Activated CD4-positive, alpha-beta T cell treated with anti-CD3 and anti-CD28 coated beads, Interleukin-2, Interleukin-6, amounts not matched to agents 100 ng/mL and 50 ng/mL, durations not matched to agents 16 hours and 8 hours (primary cell): ENCODE measurements around the gene KCNJ4.

ENCODE experiments used
- DNase-seq: peaks from one replicate; pipeline ENCODE4 v3.0.0-alpha.2; 2020

KCNJ4 gene

DNA sequence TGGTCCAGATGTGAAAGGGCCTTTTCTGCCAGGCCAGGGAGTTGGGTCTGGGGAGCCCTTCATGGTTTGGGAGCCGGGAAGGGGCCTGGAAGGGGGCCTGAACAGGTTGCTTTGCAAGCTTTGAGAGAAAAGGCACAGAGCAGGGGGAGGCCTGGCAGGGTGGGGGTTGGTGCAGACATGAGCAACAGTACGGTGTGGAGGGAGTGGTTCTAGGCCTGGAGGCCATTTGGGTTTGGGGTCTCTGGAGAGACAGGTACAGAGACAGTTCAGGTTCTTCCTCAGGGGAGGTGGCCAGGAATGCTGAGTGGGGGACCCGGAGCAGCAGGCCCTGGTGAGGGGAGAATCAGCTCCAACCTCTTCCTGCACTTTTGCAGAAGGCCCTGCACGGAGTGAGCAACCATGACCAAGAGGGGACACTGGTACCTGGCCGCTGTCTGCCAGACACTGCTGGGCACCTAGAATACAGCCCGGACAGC is 14.3 kb upstream of the KCNJ4 start:
- no peak for DNase-seq

DNA sequence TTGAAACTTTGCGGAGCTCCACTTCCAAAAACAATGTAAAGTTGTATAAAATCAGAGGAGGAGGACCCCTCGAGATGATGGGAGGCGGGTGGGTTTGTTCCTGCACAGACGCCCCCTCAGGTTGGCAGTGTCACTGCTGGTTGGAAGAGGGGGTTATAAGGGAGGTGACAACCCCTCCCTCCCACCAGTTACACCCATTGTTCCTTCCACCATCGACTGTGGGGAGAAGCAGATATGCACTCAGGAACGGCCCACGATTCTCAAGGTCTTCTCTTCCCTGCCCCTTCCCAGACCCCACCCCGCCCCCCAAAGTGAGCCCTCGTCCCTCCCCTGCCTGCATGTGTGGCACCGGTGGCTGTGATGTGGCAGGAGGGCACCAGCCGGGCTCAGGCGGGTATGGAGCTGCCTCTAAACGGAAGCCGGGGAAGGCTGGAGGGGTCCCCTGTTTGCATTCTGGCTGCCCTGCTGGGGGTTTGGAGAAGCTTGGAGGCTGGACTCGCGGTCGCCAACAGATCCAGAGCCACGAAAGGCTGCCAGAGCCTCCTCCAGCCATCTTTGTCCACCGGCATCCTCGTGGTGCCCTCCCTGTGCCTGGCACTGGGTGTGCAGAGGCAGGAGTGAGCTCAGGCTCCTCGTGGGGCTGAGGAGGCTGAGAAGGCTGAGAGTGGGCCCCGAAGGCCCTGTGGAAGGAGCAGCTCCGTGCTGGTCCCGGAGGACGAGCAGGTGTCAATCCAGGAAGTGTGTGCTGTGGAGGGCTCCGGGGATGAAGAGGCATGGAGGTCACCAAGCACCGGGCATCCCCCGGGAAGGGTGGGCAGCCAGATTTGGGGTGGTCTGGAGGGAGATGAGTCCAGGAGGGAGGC is 13.7 kb upstream of the KCNJ4 start:
- DNase-seq, result no peak

DNA sequence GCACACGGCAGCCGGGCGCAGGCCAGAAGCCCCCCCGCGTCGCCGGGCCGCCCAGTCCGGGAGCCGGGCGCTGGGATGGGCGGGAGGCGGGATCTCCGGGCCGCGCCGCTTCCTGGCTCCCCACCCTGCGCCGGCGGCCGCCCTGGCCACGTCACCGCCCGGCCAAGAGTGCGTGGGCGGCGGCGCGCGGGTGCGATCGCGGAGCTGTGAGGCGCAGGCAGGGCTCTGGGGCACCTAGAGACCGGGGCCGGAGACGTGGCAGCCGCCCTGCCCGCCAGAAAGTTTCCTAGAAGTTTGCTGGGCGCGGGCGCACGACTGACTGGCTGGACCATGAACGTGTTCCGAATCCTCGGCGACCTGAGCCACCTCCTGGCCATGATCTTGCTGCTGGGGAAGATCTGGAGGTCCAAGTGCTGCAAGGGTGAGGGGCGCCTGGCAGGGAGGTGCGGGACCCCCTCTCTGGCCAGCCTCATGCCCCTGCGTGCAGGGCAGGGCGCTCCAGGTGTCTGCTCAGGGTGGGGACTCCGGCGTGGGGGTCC is 13.0 kb upstream of the KCNJ4 start, which contains the start of gene KDELR3:
TSS of gene KDELR3 (plus strand) at position 193 of the 539 bp plus-strand sequence. CDS start at position 331, 138 bp downstream.
- DNase-seq, result peak; percentile 66

DNA sequence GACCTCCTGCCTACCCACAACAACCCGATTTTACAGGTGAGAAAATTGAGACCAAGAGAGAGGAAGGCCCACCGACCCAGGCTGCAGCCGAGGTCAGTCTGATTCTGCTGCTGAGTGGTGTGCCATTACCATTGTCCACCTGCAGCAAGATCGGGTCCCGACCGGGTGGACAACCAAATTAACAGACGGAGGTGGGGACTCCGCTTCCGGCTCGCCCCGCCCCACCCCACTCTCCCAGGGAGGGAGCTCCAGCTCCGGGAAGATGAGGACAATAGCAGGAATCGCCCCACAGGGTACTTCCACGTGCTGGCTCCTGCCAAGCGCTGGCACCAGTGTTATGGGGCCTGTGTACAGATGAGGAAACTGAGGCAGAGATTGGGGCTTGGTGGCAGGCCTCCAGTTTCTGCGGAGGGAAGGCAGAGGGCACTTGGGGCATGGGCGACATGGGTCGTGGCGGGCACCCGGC is 12.5 kb upstream of the KCNJ4 start:
- DNase-seq, result no peak

DNA sequence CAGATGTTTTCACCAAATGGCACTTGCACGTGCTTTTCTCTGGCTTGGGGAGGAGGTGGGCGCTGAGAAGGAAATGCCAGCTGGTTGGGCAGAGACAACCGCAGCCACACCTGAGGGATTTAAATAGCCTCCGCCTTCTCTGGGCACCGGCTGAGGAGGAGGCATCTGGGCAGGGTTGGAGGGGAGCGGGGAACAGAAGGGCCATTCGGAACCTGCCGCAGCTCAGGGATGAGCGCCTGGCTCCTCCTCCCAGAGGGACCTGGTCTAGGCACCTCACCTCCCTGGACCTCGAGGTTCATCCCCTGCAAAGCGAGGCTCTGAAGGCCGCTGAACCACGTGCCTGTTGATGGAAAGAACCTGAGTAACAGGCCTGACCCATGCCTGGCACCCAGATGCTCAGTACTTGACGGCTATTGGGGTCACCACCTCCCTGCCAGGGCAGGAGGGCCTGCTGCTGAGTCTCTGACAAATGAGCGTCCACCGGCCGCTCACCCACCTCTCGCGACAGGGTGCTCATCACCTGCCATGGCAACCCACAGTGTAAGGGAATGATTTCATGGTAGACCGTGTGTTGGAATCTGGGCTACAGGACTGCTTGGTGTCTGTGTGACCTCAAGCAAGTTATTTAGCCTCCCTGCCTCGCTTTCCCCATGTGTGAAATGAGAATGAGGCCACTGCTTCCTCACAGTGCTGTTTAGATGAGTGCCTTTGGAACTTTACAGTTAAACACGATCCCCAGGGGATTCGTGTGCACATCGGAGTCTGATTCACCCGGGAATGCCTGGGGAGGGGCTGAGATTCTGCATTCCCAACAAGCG is 10.9 kb upstream of the KCNJ4 start:
- DNase-seq, result no peak

DNA sequence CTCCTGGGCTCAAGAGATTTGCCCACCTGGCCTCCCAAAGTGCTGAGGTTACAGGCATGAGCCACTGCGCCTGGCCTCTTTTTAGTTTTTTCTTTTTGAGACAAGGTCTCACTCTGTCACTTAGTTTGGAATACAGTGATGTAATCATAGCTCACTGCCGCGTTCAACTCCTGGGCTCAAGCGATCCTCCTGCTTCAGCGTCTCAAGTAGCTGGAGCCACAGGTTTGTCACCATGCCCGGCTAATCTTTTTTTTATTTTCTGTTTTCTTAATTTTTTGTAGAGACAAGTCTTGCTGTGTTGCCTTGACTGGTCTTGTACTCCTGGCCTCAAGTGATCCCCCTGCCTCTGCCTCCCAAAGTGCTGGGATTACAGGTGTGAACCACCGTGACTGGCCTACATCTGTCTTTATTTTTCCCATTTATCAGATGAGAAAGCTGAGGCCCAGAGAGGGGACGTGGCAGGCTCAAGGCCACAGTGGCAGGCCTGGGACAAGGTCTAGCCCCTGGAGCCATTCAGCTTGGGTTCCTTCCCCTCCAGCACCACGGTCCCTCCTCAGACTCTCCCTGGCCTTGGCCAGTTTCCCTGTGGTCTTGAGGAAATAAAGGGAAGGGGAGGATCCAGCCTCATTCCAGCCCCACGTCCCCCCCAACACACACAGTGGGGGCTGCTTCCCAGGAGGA is 10.1 kb upstream of the KCNJ4 start:
- DNase-seq, result no peak

DNA sequence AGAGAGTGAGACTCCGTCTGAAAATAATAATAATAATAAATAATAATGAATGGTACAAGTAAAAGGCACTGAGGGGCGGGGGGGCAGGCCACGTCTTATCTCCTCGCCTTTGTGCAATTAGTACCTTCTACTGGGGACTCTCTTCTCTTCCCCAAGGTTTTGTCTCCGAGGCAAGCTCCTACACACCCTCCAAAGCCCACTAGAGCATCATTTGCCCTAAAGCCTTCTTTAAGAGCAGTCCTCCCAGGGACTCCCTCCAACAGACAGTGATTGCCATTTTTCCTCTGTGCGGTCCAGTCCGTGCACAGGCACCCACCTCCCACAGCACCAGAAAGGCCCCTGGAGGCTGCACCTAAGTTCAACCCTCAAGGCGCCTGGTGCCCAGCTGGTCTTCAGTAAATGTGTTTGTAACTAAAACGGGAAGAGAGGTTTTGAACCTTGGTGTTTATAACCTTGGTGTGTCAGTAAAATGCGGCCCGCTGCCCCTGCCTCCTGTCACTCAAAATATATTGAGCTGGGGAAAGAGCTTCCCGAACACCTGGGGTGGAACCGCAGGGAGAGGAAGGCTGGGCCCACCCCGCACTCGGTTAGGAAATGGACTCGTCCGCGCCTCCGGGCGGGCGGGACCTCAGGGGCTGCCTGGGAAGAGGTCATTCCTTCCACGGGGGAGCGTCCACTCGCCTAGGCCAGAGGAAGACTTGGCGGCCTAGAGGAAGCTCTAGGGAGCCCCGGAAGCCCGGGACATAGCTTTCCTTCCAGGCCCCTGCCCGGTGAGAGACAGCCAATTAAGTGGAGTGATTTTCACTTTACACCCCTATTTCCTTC is 8.2 kb upstream of the KCNJ4 start:
- no peak for DNase-seq

DNA sequence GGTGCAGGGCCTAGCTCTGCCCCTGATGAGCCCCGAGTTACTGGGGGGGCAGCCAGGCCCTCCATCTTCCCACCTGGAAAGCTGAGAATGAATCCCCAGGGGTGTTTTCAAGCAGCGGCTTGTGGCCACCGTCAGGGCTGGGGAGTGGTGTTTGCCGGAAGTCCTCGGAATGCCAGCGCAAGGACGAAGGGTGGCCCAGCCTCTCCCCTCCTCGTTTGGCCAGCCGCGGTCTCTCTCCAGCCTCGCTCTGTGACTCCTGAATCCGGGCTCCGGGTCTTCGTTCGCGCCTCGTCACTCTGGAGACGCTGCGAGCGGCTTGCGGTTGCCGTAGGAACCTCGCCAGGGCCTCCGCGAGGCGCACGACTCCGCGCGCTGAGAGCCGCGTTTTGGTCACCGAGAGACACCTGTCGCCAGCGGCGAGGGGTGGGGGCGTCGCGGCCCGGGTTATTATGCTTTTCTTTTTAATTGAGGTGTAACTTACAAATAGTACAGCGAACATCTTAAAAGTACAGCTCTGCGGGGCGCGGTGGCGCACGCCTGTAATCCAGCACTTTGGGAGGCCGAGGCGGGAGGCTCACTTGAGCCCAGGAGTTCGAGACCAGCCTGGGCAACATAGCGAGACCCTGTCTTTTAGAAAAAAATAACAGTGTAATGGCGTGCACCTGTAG is 6.5 kb upstream of the KCNJ4 start:
- peak; percentile 73 for DNase-seq

DNA sequence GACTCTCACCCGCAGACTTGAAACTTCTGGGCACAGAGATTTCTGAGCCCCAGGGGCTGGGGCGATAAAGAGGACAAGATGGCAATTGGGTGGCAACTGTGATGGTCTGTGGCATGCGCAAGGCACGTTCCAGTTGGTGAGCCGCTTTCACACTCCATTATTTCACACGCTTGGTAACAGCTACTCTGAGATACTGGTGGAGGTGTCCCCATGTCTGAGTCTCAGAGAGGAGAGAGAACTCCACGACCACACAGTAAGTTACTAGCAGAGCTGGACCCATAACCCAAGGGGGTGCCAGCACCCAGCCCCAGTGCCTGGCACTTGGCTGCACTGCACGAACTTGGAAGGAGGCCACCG is 6.0 kb upstream of the KCNJ4 start:
- DNase-seq, result no peak

DNA sequence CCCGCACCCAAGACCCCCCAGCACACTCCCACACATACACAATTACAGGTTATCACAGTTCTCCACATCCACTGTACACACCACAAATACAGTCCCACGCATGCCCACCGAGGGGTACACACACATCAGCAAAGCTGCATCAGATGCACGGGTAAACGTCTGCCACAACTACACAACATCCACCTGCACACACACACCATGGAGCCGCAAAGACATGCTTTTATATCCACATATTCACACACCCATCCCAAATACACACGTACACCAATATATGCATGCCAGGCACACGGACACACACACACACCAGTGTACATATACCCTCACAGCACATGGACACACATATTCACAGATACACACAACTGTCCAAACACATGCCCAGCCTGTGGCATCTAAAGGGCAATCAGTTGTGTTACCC is 5.4 kb upstream of the KCNJ4 start:
- DNase-seq, result no peak

DNA sequence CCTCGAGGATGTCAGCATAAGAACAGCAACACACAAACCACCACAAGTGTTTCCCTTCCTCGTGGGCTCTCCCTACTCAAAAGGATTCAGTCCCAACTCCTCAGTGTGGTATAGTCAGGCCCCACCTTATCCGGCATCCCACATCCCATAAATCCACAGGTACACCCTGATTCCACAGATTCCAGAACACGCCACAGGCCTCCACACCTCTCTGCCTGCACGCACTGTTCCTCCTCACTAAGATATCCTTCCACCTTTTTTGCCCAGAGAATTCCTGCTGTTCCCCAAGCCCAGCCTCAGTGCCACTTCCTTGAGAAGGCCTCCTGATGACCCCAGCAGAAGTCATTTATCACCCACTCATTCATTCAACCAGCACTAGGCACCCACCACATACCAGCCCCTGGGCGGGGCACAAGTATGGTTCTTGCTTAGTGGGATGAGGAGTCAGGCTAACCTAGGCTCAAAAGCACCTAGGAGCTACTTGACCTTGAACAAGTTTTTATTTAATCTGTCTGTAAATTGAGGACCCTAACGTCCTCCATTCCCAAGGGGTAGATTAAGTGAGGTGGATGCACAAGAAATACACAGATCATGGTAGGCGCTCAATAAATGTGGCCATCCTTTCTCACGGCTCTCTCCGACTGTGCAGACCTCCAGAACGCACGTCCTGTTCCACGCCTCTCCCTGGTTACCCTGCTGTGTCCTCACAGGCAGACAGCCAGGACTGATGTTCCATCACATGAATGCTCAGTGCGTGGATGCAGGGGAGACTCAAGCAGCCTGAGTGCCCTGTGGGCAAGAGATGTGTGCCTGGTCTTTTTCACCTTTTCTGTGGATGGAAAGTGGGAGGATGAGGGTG is 2.1 kb upstream of the KCNJ4 start:
- no peak for DNase-seq

DNA sequence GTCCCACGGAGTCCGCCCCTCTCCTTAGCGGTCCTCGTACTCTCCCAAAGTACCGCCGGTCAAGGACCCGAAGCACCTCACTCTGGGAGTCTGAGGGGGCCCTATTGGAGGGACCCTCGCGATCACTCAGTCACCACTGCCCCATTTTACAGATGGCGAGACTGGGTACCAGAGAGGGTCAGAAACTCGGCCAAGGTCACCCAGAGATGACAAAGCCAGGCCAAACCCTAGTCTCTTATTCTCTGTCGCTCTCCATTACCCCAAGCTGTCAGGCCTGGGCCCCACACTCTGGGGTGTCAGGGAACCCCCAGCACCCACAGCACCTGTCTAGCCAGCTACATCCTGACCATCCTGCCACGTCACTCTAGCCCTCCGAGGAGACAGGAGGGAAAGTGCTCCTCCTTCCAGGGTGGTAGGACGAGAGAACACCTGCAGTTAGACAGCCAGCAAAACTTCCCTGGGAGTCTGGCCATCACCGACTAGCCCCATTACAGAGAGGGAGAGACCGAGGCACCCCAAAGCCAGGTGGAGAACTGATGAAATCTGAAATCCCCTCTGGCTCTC is 1.4 kb upstream of the KCNJ4 start:
- no peak for DNase-seq

DNA sequence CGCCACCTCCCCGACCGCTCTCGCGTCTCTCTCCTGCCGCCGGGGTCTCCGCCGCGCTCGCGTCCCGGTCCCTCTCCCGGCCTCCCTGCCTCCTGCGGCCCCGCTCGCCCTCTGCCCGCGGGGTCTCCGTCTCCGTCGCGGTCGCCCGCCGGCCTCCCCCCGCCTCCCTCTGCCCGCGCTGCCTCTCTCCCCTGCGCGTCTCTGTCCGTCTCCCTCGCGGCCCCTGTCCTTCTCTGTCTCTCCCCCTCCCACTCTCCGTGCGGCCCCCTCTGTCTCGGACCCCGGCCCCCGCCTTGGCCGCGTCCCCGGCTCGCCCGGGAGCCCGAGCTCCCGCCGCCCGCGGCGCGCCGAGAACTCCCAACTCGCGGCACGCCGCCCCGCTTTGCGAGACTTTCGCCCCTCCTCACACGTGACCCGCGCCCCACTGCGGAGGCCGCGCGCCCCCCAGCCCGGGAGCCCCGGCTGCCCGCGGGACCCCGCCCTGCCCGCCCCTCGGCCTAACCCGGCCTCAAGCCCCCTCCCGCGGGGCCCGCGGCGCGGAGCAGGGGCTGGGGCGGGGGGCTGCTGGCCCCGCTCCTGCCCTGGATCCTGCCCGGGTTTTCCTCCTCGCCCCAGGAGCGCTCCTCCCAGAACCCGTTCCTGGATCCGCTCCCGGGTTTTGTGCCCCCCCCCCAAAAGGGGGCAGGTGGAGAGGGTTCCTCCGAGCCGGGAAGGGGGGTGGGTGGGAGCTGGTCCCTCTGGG is 702 bp upstream of the KCNJ4 start:
- DNase-seq, result no peak

DNA sequence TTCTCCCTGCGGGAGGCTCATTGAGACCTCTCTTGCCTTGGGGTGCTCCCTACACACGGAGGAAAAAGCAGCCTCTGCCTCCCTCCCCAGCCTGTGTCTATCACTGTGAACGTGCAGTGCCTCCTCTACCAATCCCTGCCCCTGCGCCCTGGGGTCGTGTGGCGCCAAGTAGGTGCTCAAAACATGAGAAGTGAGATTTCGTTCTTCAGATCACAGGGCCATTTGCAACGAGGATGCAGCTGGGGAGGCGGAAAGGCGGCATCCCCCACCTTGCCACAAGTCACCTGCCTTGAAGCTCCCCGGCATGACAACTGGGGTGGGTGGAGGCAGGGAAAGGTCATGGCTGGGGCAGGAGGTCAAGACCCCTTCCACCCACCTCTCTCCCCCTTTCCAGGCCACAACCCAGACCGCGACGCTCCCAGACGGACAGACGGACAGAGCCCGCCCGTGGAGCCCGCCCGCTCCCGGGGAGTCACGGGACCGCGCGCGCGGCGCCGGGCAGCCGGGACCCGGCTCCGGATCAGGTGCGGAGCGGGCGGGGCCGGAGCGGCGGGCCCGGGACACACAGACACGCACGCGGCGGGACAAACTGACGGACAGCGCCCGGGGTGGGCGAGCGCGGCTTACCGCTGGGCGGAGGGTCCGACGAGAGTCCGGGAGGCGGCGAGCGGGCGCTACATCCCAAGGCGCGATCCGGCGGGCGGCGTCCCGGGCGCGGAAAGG is 485 bp downstream of the KCNJ4 start:
- DNase-seq, result no peak

DNA sequence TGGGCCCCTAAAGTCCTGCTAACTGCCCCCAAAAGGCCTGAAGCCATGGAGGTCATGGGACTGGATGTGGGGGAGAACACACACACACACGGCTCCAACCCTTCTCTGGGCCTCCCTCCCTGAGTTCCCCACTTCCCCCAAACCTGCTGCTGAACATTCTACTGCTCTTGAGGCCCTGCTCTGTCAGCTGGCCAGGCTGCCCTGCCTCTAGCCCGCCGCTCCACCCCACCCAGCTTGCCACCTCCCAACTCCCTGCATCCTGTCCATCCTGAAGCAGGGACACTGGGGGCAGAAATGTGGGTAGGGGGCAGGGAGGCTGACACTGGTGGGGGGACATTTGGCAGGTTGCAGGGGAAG is 1.0 kb downstream of the KCNJ4 start:
- DNase-seq, result no peak

DNA sequence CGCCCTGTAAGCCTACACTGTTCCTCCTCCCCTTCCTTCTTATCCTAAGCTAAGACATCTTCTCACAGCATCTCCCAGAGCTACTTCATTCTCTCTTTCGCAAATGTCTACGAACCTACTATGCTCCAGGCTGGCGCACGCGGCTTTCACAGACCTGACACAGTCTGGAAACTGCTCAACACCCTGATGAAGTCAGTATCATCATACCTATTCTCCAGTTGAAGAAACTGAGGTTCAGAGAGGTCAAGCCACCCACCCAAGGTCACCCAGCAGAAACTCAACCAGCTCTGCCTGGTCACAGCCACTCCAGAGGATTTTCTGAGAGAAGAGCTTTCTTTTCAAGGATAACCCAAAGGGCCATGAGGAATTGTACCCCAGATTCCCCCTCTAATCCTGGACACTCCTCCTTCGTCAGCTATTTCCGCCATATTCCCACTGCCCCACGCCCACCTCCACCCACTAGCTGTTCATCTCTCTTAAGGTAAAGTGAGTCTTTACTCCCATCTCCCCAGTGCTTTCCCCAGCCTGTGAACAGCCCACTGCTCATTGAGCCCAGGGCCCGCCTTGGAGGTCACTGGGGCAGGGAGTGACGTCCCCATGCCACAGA is 1.8 kb downstream of the KCNJ4 start:
- DNase-seq, result no peak

DNA sequence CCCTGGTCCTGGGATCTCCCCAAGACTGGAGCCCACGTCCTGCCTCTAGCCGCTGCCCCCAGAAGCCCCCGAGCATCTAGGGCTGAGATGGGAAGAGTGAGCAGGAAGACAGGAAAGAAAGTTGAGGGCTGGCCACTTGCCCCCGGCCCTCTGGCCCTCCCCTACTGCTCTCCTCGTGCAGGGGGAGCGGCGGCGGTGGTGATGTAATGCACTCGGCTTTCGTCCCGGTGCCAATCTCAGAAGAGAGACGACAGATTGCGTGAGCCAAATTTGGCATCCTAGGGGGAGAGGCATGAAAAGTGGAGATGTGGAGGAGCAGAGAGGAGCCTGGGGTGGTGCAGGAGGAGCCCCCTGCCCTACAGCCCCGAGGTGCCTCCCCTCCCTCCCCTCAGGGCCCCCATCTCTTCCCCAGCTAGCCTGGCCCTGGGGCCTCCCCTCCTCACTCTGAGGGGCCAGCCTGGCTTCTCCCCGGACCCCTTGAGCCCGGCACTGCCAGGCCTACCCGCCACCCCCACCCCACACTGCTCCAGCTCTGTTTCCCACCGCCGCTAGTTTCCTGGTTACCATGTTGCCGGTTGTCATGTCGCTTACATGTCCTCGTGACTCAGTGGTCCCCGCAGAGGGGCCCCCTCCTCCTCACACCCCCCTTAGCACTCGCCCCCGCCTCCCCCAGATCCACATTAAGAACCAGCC is 2.5 kb downstream of the KCNJ4 start:
- no peak for DNase-seq

DNA sequence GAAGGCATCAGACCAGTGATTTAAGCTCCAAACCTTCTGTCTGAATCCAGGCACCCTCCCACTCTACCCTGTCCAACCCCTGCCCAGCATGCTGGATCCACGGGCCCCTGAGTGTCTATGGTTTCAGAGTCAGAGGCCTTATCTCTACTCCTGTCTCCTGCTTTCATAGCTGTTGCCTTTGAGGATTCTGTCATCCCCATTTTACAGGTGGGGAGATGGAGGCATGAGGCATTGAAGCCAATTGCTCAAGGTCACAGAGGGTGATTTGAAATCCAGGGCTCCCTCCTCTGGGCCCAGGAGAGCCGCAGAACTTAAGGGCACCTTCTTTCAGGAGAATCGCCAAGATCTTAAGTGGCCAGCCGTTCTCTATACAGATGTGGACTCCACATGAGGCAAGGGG is 3.1 kb downstream of the KCNJ4 start:
- DNase-seq, result no peak
